Loucy (cell line): ENCODE data around the gene ANXA6.

Experiments used
- H2AFZ ChIP-seq: fragments of 200-600 bp; sonication (generic); 2 replicates; pipeline ENCODE4 v1.6.0; 2016; ENCODE audit warnings: antibody characterized with exemption, mild to moderate bottlenecking, low read length, moderate library complexity
- H3F3A ChIP-seq: fragments of 200-600 bp; 2 replicates; pipeline ENCODE4 v1.6.0; 2016; ENCODE audit warnings: antibody characterized with exemption, low read depth, mild to moderate bottlenecking
- H3K27me3 ChIP-seq: fragments of 200-600 bp; sonication (generic); 2 replicates; pipeline ENCODE4 v1.6.1; 2014; ENCODE audit warnings: low read length, mild to moderate bottlenecking; ENCODE audit not compliant: insufficient read depth, poor library complexity, severe bottlenecking
- H3K36me3 ChIP-seq: fragments of 200-600 bp; sonication (generic); 2 replicates; pipeline ENCODE4 v1.6.1; 2016; ENCODE audit warnings: low read length; ENCODE audit not compliant: insufficient read depth
- H3K4me1 ChIP-seq: fragments of 200-600 bp; sonication (generic); 2 replicates; pipeline ENCODE4 v1.5.1; 2014; ENCODE audit warnings: low read length, mild to moderate bottlenecking; ENCODE audit not compliant: insufficient read depth, poor library complexity, severe bottlenecking
- H3K4me2 ChIP-seq: fragments of 200-600 bp; sonication (generic); 2 replicates; pipeline ENCODE4 v1.6.0; 2014; ENCODE audit warnings: antibody characterized with exemption, low read length, low read depth, mild to moderate bottlenecking; ENCODE audit not compliant: poor library complexity, severe bottlenecking
- H3K4me3 ChIP-seq: fragments of 200-600 bp; sonication (generic); 2 replicates; pipeline ENCODE4 v1.5.1; 2014; ENCODE audit warnings: low read length, mild to moderate bottlenecking, mixed read lengths; ENCODE audit not compliant: poor library complexity, severe bottlenecking
- H3K79me2 ChIP-seq: fragments of 200-600 bp; sonication (generic); 2 replicates; pipeline ENCODE4 v1.6.1; 2014; ENCODE audit warnings: low read length; ENCODE audit not compliant: insufficient read depth
- H3K9ac ChIP-seq: fragments of 200-600 bp; sonication (generic); 2 replicates; pipeline ENCODE4 v1.6.0; 2014; ENCODE audit warnings: mild to moderate bottlenecking, low read depth, low read length, moderate library complexity; ENCODE audit not compliant: poor library complexity, severe bottlenecking
- H3K9me2 ChIP-seq: fragments of 200-600 bp; sonication (generic); replicated peaks from 2 replicates; pipeline ENCODE4 v1.6.1; 2016; ENCODE audit warnings: low read depth, low read length, mixed read lengths
- H3K9me3 ChIP-seq: fragments of 200-600 bp; sonication (generic); 2 replicates; pipeline ENCODE4 v1.6.1; 2014; ENCODE audit warnings: mild to moderate bottlenecking, antibody characterized with exemption, low read length, low read depth; ENCODE audit not compliant: insufficient read depth
- H4K20me1 ChIP-seq: fragments of 200-600 bp; sonication (generic); 2 replicates; pipeline ENCODE4 v1.6.0; 2014; ENCODE audit warnings: antibody characterized with exemption, low read length, mild to moderate bottlenecking; ENCODE audit not compliant: insufficient read depth, poor library complexity, severe bottlenecking
- EZH2phosphoT487 ChIP-seq: fragments of 200-600 bp; IDR thresholded peaks from 2 replicates; pipeline ENCODE4 v1.6.1; 2018; ENCODE audit warnings: antibody characterized with exemption, mild to moderate bottlenecking, moderate library complexity, borderline replicate concordance
- TF ChIP-seq, protein P1 (sequence below): fragments of 200-600 bp; sonication (generic); conservative IDR thresholded peaks from 2 replicates; pipeline ENCODE4 v1.5.1; 2014; ENCODE audit warnings: mild to moderate bottlenecking, antibody characterized with exemption, low read length

The ANXA6 gene

DNA sequence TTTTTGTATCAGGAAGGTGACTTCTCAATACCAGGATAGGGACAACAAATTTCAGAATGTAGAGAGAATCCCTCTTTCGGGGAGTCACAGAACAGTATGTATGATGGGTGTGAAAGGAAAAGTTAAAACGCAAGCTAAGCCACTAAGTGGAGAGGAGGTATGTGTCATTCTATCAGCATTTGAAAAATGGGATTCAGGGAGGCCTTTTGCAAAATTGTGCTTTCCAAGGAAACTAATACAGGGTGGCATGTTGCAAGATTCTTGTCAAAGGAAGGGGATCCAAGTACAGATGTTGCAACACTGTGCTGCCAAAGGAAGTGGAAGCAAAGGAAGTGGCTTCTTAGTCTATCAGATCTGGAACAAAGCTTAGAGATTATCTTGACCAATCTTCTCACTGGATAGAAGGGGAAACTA lies 64.1 kb downstream of the ANXA6 start:
- H3K9ac ChIP-seq: peak overlapping the region; percentile 41

DNA sequence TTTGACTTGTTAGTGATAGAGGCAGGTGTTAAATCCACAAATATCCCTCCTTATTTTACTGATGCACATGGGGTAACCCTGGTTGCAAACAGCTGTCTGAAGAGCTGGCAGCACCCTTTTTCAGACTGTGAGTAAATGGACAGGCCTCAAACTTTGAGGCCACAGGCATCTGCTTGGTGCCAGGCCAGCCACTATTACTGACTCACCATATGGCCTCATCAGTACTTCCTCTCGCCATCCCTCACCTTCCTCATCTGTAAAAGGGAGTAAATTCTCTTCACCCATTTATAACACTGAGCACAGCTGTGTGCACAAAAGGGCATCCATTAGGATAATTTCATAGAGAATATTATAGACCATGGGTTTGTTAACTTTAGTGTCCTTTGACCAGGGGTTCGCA lies 64.8 kb downstream of the ANXA6 start:
- Histone ChIP-seq H3K27me3 (no peaks in the 10 kb centered on the region), H2AFZ (no peak overlapping the region), H3K36me3 (no peaks in the 10 kb centered on the region), H3K4me1 (peaks cover 40% of the 10 kb centered on the region), H3K9ac (peak overlapping the region; percentile 41), H4K20me1 (no peaks in the 10 kb centered on the region), H3K4me3 (no peak overlapping the region), H3K79me2 (no peaks in the 10 kb centered on the region), H3F3A (no peaks in the 10 kb centered on the region), H3K9me2 (no peaks in the 10 kb centered on the region), H3K4me2 (peak overlapping the region; percentile 70), H3K9me3 (no peaks in the 10 kb centered on the region)
- TF ChIP-seq EZH2phosphoT487: no peak
- TF ChIP-seq, protein P1, sequence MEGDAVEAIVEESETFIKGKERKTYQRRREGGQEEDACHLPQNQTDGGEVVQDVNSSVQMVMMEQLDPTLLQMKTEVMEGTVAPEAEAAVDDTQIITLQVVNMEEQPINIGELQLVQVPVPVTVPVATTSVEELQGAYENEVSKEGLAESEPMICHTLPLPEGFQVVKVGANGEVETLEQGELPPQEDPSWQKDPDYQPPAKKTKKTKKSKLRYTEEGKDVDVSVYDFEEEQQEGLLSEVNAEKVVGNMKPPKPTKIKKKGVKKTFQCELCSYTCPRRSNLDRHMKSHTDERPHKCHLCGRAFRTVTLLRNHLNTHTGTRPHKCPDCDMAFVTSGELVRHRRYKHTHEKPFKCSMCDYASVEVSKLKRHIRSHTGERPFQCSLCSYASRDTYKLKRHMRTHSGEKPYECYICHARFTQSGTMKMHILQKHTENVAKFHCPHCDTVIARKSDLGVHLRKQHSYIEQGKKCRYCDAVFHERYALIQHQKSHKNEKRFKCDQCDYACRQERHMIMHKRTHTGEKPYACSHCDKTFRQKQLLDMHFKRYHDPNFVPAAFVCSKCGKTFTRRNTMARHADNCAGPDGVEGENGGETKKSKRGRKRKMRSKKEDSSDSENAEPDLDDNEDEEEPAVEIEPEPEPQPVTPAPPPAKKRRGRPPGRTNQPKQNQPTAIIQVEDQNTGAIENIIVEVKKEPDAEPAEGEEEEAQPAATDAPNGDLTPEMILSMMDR: no peak

More for the DNA sequence above, 64.1 kb downstream of the ANXA6 start:
- Histone ChIP-seq H3K4me1 (peaks cover 47% of the 10 kb centered on the region), H3K27me3 (no peaks in the 10 kb centered on the region), H2AFZ (no peak overlapping the region), H3K79me2 (no peaks in the 10 kb centered on the region), H4K20me1 (no peaks in the 10 kb centered on the region), H3K36me3 (no peaks in the 10 kb centered on the region), H3F3A (no peaks in the 10 kb centered on the region), H3K9me2 (no peaks in the 10 kb centered on the region), H3K9me3 (no peaks in the 10 kb centered on the region), H3K4me2 (peak overlapping the region; percentile 70), H3K4me3 (peak overlapping the region; percentile 41)
- TF ChIP-seq EZH2phosphoT487: no peak
- TF ChIP-seq, protein P1: no peak

DNA sequence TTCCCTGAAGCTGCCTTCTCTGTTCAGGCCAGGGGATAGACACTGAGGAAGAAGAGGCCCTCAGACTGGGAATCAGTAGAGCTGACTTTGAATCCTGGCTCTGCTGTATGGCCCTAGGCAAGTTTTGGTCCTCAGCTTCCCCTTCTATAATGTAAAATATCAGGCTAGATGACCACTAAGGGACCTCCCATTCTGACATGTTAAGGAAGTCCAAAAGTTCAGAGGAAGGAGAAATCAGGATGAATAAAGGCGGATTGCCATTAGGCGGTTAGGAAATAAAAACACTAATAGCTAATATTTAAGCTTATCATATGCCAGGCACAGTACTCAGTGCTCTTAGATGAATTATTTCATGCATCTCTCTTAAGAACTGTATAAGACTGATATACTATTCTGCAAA lies 67.9 kb downstream of the ANXA6 start:
- Histone ChIP-seq H2AFZ (no peak overlapping the region), H3K4me1 (peaks cover 32% of the 10 kb centered on the region), H3K9ac (no peak overlapping the region), H3K9me2 (no peaks in the 10 kb centered on the region), H3K79me2 (no peaks in the 10 kb centered on the region), H3K9me3 (no peaks in the 10 kb centered on the region), H4K20me1 (no peaks in the 10 kb centered on the region), H3K4me2 (no peak overlapping the region), H3K4me3 (no peak overlapping the region), H3F3A (no peaks in the 10 kb centered on the region), H3K27me3 (no peaks in the 10 kb centered on the region), H3K36me3 (no peaks in the 10 kb centered on the region)
- TF ChIP-seq, protein P1: no peak
- no peak for TF ChIP-seq EZH2phosphoT487
